Posterior vena cava (tissue), 2 donors: ENCODE results near the gene DALRD3. TPM values are rescaled to one million over a fixed set of nuclear protein-coding genes. Genes with fewer than 3 reads are reported as not detected.
A peak's percentile ranks its signal among the peaks of the same experiment; 100 is the strongest.

Experiments used
- DNase-seq: peaks from one replicate; pipeline ENCODE4 v3.0.0-alpha.2; 2020; ENCODE audit warnings: low spot score
- intact Hi-C, 2 donors: fragments of 100-400 bp; cut with DNase I; formaldehyde crosslinking; loops; one replicate each; pipeline versions ENCODE4 v1.14.1 to v1.14.2; 2022 to 2023
- microRNA-seq, 2 donors: library from miRNA; unstranded; fragments of <30 nt; microRNA quantifications; one replicate each; pipeline ENCODE4 v1.2.0, GENCODE V29; 2020 to 2021; ENCODE audit warnings: borderline microRNAs expressed in 2 of 2
- total RNA-seq, 2 donors: library from RNA; stranded (reverse); fragmentation: NEBNext Ultra II Directional; extraction: Animal tissue kit (Norgen Biotek cat#: 25700); gene quantifications; one replicate each; pipeline ENCODE4 v1.2.1, GENCODE V29; 2021
- donor health status: DM: yes; HTN: yes; CAD: no.
- donor health status: DM: yes; HTN: yes; CAD: no.

Gene DALRD3
- total RNA-seq, 2 donors from 2014 or later = 9.8 to 12.1 TPM

GRCh38 chr3:48989796-48990635, 28.4 kb downstream of the DALRD3 start, which contains the start of gene P4HTM:
P4HTM (plus strand) TSS chr3:48990241; CDS start chr3:48990257, 16 bp downstream.
- peak; percentile 97 for DNase-seq
- intact Hi-C loops = no loop called here

GRCh38 chr3:48989126-48989795, 29.1 kb downstream of the DALRD3 start:
- no peak for DNase-seq
- intact Hi-C loops = no loop called here

GRCh38 chr3:48985831-48986376, 32.5 kb downstream of the DALRD3 start:
- intact Hi-C loops = no loop called here
- DNase-seq = no peak

GRCh38 chr3:48984663-48985062, 33.7 kb downstream of the DALRD3 start:
- intact Hi-C loops = no loop called here
- DNase-seq = no peak

GRCh38 chr3:48983096-48983495, 35.3 kb downstream of the DALRD3 start:
- intact Hi-C loops = no loop called here
- no peak for DNase-seq

GRCh38 chr3:48982686-48983085, 35.7 kb downstream of the DALRD3 start:
- no peak for DNase-seq
- intact Hi-C loops = no loop called here

- intact Hi-C loops = no loop called here
- DNase-seq = no peak
Measured at GRCh38 chr3:48982016-48982415, 36.4 kb downstream of the DALRD3 start.

- intact Hi-C loops = no loop called here
- DNase-seq = no peak
Measured at GRCh38 chr3:48980295-48980694, 38.1 kb downstream of the DALRD3 start.

GRCh38 chr3:48979451-48979850, 38.9 kb downstream of the DALRD3 start:
- DNase-seq = no peak
- intact Hi-C loops = no loop called here

GRCh38 chr3:48974076-48974864, 44.1 kb downstream of the DALRD3 start:
- no peak for DNase-seq
- intact Hi-C loops = no loop called here

- intact Hi-C loops = no loop called here
- no peak for DNase-seq
Measured at GRCh38 chr3:48970586-48970985, 47.8 kb downstream of the DALRD3 start.

GRCh38 chr3:48966876-48967361, 51.5 kb downstream of the DALRD3 start:
- intact Hi-C loops = no loop called here
- no peak for DNase-seq

- no peak for DNase-seq
- intact Hi-C loops = no loop called here
Measured at GRCh38 chr3:48966367-48966766, 52.0 kb downstream of the DALRD3 start.

Small RNAs within 50 kb of the gene (microRNA-seq; reads per million reads assigned to microRNA genes)
- gene MIR191 (6,746 to 8,950 reads per million in 2 donors), gene MIR425 (902 to 926 reads per million in 2 donors)

Other genes with a start within 250 kb of the DALRD3 start
- gene PRKAR2A, start 170.7 kb downstream of the DALRD3 start, total RNA-seq = 10 to 100 TPM; 49.6 to 69.6 TPM
- 10 to 100 TPM; 10.8 to 19.5 TPM for gene SLC25A20, start 119.7 kb downstream of the DALRD3 start, total RNA-seq
- 10 to 100 TPM; 59.2 to 84.6 TPM for gene ARIH2, start 99.7 kb downstream of the DALRD3 start, total RNA-seq
- gene P4HTM, start 28.3 kb downstream of the DALRD3 start, total RNA-seq = 10 to 100 TPM; 16.4 to 26.1 TPM
- gene WDR6, start 11.2 kb downstream of the DALRD3 start, total RNA-seq = 10 to 100 TPM; 72.9 to 95.5 TPM
- 10 to 100 TPM; 57.8 to 62.0 TPM for gene NDUFAF3, start 3.5 kb upstream of the DALRD3 start, total RNA-seq
- 100 to 1,000 TPM in 1 of 2 donors, 10 to 100 TPM in 1; 96.4 to 112 TPM for gene IMPDH2, start 10.8 kb upstream of the DALRD3 start, total RNA-seq
- gene QRICH1, start 75.5 kb upstream of the DALRD3 start, total RNA-seq = 10 to 100 TPM; 73.4 to 93.2 TPM
- 100 to 1,000 TPM in 1 of 2 donors, 10 to 100 TPM in 1; 99.2 to 137 TPM for gene QARS1, start 86.2 kb upstream of the DALRD3 start, total RNA-seq
- 10 to 100 TPM; 34.1 to 40.4 TPM for gene USP19, start 102.2 kb upstream of the DALRD3 start, total RNA-seq
- 100 to 1,000 TPM; 299 to 503 TPM for gene LAMB2, start 114.5 kb upstream of the DALRD3 start, total RNA-seq
- 10 to 100 TPM; 14.1 to 14.3 TPM for gene CCDC71, start 147.8 kb upstream of the DALRD3 start, total RNA-seq
- 10 to 100 TPM; 29.8 to 31.9 TPM for gene KLHDC8B, start 153.0 kb upstream of the DALRD3 start, total RNA-seq